Ovary (tissue), 3 donors: ENCODE results near the gene ROR2.

Source experiments
- POLR2A ChIP-seq: fragments of 450-650 bp; IDR thresholded peaks from one replicate; pipeline ENCODE4 v1.6.1; 2017; ENCODE audit warnings: antibody characterized with exemption, mild to moderate bottlenecking, moderate library complexity
- TF ChIP-seq, protein P1 (sequence below), 3 donors: fragments of 450-650 bp in 2 of 3; fragments of 200-600 bp in 1 of 3; IDR thresholded peaks; one replicate each; pipeline versions ENCODE4 v1.5.1 to v1.8.0; 2016 to 2022; ENCODE audit warnings: antibody characterized with exemption in 3 of 3, mild to moderate bottlenecking in 1 of 3
- donor health status: DM: no; HTN: no; CAD: no.

DNA sequence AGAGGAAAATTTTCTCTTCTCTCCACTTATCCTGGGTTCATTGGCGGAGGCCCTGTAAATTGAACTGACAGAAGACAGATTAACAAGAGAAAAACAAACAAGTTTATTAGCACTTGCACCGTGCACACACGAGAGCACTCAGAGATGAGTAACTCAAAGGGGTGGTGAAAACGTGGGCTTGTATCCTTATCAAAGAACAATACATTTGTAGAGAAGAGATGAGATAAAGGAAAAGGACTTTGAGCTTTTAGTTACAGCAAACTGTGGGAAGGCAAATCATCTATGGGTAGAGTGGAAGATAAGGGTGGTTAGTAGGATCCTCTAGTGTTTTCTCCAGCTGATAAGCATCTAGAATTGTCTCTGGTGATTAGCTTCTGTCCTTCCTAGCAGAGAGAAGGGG, 44.4 kb upstream of the ROR2 start:
- TF ChIP-seq, protein P1, sequence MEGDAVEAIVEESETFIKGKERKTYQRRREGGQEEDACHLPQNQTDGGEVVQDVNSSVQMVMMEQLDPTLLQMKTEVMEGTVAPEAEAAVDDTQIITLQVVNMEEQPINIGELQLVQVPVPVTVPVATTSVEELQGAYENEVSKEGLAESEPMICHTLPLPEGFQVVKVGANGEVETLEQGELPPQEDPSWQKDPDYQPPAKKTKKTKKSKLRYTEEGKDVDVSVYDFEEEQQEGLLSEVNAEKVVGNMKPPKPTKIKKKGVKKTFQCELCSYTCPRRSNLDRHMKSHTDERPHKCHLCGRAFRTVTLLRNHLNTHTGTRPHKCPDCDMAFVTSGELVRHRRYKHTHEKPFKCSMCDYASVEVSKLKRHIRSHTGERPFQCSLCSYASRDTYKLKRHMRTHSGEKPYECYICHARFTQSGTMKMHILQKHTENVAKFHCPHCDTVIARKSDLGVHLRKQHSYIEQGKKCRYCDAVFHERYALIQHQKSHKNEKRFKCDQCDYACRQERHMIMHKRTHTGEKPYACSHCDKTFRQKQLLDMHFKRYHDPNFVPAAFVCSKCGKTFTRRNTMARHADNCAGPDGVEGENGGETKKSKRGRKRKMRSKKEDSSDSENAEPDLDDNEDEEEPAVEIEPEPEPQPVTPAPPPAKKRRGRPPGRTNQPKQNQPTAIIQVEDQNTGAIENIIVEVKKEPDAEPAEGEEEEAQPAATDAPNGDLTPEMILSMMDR (IDR thresholded peaks at IDR 0.05): no peak
- no peak for TF ChIP-seq POLR2A
